Epithelial cell of prostate (primary cell): Measurements from ENCODE around the gene TLE7.
A peak's percentile ranks its signal among the peaks of the same experiment; 100 is the strongest.

Source experiments
- DNase-seq: peaks from one replicate; pipeline ENCODE4 v3.0.0-alpha.2; 2011; ENCODE audit warnings: low read depth, low spot score
- H3K27ac ChIP-seq: fragments of 450-650 bp; 2 replicates; pipeline ENCODE4 v1.5.1; 2017; ENCODE audit warnings: mild to moderate bottlenecking

Gene TLE7

DNA sequence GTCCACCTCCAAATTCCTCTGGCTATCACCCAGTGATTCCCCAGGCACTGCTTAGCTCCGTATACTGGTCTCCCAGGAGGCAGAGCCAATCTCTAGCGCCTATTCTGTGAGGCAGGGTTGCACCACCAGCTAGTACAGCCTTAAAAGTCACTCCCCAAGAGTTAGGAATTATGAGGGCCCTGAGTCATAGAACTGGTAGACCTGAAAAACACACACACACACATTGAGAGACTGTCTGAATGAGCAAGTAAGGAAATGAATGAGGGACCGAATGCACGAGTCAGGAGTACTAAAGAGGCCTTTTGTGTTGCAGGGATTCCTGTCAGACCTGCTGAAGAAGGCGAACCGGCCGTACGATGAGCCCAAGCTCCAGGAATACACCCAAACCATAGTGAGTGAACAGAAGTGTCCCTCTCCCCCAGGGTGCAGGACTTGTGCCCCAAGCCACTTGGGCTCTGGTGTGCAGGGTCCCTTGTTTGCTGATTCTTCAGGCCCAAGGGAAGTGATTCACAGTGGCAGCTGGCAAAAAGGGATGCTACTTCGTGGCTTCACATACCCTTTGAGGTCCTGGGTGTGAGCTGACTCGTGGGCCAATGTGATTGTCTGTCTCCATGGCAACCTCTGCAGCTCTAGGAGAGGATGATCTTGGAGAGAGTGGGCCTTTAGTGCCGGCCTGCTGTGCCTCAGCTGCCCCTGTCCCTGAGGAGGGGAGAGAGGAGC lies 58.6 kb downstream of the TLE7 start:
- peak; percentile 78 for DNase-seq
- H3K27ac ChIP-seq: no peak overlapping the region

DNA sequence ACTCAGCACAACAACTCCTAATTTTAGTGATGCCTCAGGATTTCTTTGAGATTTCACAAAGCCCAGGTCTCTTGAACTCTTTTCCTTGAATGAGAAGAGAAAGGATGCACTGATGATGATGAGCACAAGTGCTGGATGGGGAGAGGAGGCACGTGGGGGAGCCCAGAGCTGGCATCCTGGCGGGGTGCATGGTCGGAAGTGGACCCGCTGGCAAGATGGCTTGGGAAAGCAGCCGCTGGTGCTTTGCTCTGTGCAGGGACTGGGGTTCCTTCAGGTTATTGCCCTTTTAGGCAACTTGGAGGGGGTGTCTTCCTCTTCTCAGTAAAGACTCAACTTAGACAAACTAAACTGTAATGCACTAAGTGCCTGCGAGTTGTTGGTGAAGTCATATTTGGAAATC lies 61.0 kb downstream of the TLE7 start:
- DNase-seq: no peak
- H3K27ac ChIP-seq: no peak overlapping the region
